ENCODE measurements around the gene MT1G. TPM values are rescaled to one million over a fixed set of nuclear protein-coding genes. Genes with fewer than 3 reads are reported as not detected.
"Not testable (repeated sequence)": the region's sequence is repeated elsewhere in the genome, so short reads cannot be mapped to it uniquely, and the experiment has no call there.

Gene MT1G
- total RNA-seq, 1 donor from 2014 or later, result 10.5 TPM

DNA sequence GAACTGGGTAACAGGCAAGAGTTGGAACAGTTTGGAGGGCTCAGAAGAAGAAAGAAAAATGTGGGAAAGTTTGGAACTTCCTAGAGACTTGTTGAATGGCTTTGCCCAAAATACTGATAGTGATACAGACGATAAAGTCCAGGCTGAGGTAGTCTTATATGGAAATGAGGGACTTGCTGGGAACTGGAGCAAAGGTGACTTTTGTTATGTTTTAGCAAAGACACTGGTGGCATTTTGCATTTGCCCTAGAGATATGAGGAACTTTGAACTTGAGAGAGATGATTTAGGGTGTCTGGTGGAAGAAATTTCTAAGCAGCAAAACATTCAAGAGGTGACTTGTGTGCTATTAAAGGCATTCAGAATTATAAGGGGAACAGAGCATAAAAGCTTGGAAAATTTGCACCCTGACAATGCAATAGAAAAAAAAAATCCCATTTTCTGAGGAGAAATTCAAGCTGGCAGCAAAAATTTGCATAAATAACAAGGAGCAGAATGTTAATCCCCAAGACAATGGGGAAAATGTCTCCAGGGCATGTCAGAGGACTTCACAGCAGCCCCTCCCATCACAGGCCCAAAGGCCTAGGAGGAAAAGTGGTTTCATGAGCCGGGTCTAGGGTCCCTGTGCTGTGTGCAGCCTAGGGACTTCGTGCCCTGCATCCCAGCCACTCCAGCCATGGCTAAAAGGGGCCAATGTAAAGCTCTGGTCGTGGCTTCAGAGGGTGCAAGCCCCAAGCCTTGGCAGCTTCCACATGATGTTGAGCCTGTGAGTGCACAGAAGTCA lies 46.0 kb downstream of the MT1G start:
- DNase-seq (ENCODE audit: low read depth), result not testable (repeated sequence)

DNA sequence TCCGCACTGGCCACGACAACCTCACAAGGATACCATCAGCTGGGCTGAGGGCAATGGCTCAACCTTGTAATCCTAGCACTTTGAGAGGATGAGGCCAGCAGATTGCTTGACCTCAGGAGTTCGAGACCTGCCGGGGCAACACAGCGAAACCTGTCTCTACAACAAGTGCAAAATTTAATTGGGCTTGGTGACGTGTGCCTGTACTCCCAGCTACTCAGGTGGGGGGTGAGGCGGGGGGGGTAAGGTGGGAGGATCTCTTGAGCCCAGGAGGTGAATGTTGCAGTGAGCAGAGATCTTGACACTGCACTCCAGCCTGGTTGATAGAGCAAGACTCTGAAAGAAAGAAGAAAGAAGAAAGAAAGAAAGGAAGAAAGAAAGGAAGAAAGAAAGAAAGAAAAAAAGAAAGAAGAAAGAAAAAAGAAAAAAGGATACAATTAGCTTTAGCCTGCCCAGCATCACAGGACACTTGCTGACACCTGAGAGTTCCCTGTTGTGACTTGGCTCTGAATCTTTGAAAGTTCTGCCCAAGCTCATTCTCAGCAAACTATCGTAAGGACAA lies 47.4 kb downstream of the MT1G start:
- no peak for DNase-seq (ENCODE audit: low read depth)

DNA sequence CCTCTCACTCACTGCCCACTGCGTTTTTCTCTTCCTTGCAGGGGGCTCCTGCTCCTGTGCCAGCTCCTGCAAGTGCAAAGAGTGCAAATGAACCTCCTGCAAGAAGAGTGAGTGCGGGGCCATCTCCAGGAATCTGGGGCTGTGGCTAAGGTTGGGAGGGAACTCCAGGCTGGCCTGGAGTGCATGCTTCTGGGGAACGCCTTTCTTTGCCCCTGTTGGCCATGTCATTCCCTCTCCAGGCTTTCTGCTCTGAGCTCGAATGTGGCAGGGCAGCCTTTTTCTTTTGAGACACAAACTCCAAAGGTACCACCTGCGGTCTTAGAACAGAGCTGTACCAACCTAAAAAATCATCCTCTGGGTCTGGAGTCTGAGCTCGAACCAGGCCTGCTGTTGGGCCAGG lies 49.7 kb downstream of the MT1G start:
- DNase-seq (ENCODE audit: low read depth), result no peak

DNA sequence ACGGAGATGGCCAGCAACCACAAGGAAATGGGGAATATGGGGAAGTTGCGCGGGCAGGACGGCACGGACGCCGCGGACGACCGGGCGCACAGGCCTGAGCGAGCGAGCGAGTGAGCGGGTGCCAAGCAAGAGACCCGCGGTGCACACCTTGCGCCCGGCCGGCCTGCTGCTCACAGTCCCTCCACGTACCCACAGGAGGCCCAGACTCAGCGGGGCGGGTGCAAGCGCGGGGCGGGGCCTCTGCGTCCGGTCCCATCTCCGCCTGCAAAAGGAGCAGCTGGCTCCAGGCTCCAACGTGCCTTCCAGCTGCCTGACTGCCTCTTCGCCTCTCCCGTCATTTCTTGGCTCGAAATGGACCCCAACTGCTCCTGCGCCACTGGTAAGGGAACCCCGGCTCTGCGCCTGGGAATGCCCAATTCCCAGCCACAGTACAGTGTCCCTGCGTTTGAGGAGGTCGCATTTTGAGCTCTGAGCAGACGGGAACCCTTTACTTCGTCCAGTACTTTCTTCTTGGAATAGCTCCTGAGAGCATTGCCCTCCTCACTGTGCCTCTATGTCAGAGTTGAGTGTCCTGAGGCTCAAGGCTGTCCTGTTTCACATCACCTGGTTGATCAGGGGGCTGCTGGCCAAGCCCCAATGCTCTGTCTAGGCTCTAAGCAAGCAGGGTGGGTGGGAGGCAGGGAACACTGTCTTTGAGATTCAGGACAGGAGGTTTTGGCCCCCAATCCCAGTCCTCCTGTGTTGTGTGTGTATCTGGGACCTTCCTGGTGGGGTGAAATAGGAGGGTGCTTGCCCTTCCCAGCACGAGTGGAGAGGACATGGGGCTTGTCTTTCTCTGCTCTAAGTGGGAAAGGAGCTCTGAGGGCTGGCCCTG lies 50.4 kb downstream of the MT1G start:
- peak; percentile 51 for DNase-seq (ENCODE audit: low read depth)

Other genes with a start within 250 kb of the MT1G start
- gene AMFR, start 242.5 kb downstream of the MT1G start, total RNA-seq, result 289 and 415 TPM in 2 replicates
- 82.8 and 111 TPM in 2 replicates for gene NUDT21, start 216.7 kb downstream of the MT1G start, total RNA-seq
- gene OGFOD1, start 216.5 kb downstream of the MT1G start, total RNA-seq, result 83.5 and 140 TPM in 2 replicates
- gene BBS2, start 148.0 kb downstream of the MT1G start, total RNA-seq, result 59.7 and 82.1 TPM in 2 replicates
- gene MT4, start 103.0 kb downstream of the MT1G start, total RNA-seq, result not detected in 2 replicates
- not detected in 2 replicates for gene MT3, start 78.5 kb downstream of the MT1G start, total RNA-seq
- 146 and 252 TPM in 2 replicates for gene MT2A, start 59.5 kb downstream of the MT1G start, total RNA-seq
- gene MT1E, start 42.3 kb downstream of the MT1G start, total RNA-seq, result 193 and 893 TPM in 2 replicates
- gene MT1M, start 35.4 kb downstream of the MT1G start, total RNA-seq, result 2.8 and 38.0 TPM in 2 replicates
- 0.89 and 4.3 TPM in 2 replicates for gene MT1A, start 29.4 kb downstream of the MT1G start, total RNA-seq
- not detected in 2 replicates for gene MT1B, start 16.2 kb downstream of the MT1G start, total RNA-seq
- 11.0 and 11.1 TPM in 2 replicates for gene MT1F, start 10.1 kb downstream of the MT1G start, total RNA-seq
- gene MT1H, start 1.7 kb upstream of the MT1G start, total RNA-seq, result 1.4 and 8.9 TPM in 2 replicates
- gene MT1X, start 14.4 kb upstream of the MT1G start, total RNA-seq, result 63.2 and 75.2 TPM in 2 replicates
- 72.3 and 105 TPM in 2 replicates for gene NUP93, start 62.1 kb upstream of the MT1G start, total RNA-seq
- 2.4 and 5.2 TPM in 2 replicates for gene SLC12A3, start 197.1 kb upstream of the MT1G start, total RNA-seq

All from renal cortical epithelial cell (primary cell).